Measurements from ENCODE around the gene UNC45A. TPM values are rescaled to one million over a fixed set of nuclear protein-coding genes. Genes with fewer than 3 reads are reported as not detected.
"Not testable (repeated sequence)": the region's sequence is repeated elsewhere in the genome, so short reads cannot be mapped to it uniquely, and the experiment has no call there.

UNC45A gene
- total RNA-seq, 1 donor from 2014 or later, result 65.1 TPM

DNA sequence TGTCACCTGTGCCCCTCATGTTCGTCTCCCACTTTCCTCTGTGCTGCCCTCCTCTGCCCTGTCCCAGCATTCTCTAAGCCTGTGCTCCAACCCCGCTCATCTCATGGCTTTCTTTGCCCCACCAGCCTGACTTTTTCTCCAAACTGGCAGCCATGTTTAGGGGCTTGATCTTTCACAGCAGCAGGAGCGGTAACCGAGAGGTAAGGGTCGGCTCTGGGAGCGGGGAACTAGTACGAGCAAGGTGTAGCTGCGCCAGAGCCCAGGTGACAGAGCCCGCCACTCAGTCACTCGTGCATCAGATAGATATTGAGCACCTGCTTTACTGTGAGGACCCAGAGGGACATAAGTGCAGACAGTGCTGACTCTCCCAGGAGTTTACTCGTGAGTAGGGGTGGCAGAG lies 18.6 kb upstream of the UNC45A start:
- Mint-ChIP-seq H3K4me1 (ENCODE audit: low read depth, unreplicated experiment) (peaks cover 27% of the 10 kb centered on the region), H3K27me3 (ENCODE audit: unreplicated experiment) (peaks cover 9% of the 10 kb centered on the region), H3K36me3 (ENCODE audit: unreplicated experiment) (peaks cover 5% of the 10 kb centered on the region), H3K9me3 (ENCODE audit: unreplicated experiment) (peaks cover 16% of the 10 kb centered on the region), H3K27ac (ENCODE audit: unreplicated experiment) (peak overlapping the region; percentile 89), H3K4me3 (ENCODE audit: unreplicated experiment) (peak overlapping the region; percentile 54)
- no peak for DNase-seq
- TF ChIP-seq, protein P1, sequence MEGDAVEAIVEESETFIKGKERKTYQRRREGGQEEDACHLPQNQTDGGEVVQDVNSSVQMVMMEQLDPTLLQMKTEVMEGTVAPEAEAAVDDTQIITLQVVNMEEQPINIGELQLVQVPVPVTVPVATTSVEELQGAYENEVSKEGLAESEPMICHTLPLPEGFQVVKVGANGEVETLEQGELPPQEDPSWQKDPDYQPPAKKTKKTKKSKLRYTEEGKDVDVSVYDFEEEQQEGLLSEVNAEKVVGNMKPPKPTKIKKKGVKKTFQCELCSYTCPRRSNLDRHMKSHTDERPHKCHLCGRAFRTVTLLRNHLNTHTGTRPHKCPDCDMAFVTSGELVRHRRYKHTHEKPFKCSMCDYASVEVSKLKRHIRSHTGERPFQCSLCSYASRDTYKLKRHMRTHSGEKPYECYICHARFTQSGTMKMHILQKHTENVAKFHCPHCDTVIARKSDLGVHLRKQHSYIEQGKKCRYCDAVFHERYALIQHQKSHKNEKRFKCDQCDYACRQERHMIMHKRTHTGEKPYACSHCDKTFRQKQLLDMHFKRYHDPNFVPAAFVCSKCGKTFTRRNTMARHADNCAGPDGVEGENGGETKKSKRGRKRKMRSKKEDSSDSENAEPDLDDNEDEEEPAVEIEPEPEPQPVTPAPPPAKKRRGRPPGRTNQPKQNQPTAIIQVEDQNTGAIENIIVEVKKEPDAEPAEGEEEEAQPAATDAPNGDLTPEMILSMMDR (IDR thresholded peaks at IDR 0.05; ENCODE audit: partially characterized antibody, unreplicated experiment), result no peak

DNA sequence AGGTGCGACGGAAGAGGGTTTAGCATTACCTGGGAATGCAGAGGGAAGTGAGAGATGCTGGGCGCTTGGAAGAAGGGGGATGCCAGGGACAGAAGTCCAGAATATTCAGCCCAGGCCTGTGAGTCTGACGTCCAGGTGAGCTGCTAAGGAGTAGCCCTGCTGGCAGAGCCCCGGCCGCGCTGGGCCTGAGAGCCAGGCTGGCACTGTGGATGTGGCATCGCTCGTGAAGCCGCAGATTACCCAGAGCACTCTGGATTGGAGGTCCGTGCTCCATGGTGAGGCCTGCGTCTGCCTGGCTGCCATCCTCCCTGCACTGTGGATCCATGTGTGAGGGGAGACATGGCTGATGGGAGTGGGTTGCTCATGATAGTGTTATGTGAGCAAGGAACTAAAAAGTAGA lies 17.5 kb upstream of the UNC45A start:
- Mint-ChIP-seq H3K4me1 (ENCODE audit: low read depth, unreplicated experiment) (peaks cover 27% of the 10 kb centered on the region), H3K27ac (ENCODE audit: unreplicated experiment) (no peak overlapping the region), H3K27me3 (ENCODE audit: unreplicated experiment) (peaks cover 12% of the 10 kb centered on the region), H3K9me3 (ENCODE audit: unreplicated experiment) (peaks cover 16% of the 10 kb centered on the region), H3K36me3 (ENCODE audit: unreplicated experiment) (peaks cover 5% of the 10 kb centered on the region), H3K4me3 (ENCODE audit: unreplicated experiment) (no peak overlapping the region)
- no peak for DNase-seq
- TF ChIP-seq, protein P1 (IDR thresholded peaks at IDR 0.05; ENCODE audit: partially characterized antibody, unreplicated experiment), result no peak

DNA sequence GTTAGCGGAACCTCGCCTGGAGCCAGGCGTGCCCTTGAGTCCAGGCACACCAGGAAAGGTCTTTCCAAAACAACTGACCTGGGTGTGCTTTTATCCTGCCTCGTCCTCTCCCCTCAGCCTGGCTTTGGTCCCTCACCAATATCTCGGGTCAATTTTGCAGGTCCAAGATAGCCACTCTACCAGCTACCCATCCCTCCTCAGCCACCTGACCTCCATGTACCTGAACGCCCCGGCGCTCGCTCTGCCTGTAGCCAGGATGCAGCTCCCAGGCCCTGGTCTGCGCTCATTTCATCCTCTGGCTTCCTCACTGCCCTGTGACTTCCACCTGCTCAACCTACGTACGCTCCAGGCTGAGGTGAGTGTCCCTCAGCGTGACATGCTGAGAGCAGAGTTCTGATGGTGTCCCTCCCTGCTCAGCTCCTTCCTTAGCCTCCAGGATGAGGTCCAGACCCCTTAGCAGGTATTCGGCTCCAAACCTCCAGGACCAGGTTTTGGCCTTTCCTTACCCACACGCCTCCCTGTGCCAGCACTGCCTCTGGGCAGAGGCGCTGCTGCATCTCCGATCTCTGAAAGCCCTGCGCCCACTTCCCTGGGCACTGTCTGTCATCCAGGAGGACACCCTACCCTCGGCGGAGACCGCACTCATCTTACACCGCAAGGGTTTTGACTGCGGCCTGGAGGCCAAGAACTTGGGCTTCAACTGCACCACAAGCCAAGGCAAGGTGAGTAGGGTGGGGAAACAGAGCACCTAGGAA lies 16.9 kb upstream of the UNC45A start:
- Mint-ChIP-seq H3K9me3 (ENCODE audit: unreplicated experiment) (peaks cover 16% of the 10 kb centered on the region), H3K36me3 (ENCODE audit: unreplicated experiment) (peaks cover 5% of the 10 kb centered on the region), H3K27me3 (ENCODE audit: unreplicated experiment) (peaks cover 12% of the 10 kb centered on the region), H3K4me1 (ENCODE audit: low read depth, unreplicated experiment) (peaks cover 27% of the 10 kb centered on the region), H3K27ac (ENCODE audit: unreplicated experiment) (no peak overlapping the region), H3K4me3 (ENCODE audit: unreplicated experiment) (no peak overlapping the region)
- no peak for DNase-seq
- TF ChIP-seq, protein P1 (IDR thresholded peaks at IDR 0.05; ENCODE audit: partially characterized antibody, unreplicated experiment), result no peak

DNA sequence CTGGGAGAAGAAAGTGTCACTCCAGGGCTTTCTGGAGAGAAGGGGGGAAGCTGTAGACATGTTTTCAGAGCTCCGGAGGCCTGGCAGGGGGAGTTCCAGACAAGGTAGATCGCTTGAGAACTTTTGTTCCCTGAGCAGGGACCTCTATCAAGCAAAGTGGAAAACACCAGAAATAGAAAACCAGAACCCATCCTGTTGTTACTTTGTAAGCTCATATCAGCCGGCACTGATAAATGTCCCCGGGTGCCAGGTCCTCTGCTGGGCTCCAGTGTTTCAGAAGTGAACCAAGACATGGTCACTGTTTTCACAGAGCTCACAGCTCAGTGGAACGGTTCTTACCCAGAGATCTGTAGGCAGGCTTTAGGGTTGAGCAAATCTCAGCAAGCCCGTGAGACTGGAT lies 16.2 kb upstream of the UNC45A start:
- Mint-ChIP-seq H3K36me3 (ENCODE audit: unreplicated experiment) (peaks cover 5% of the 10 kb centered on the region), H3K27me3 (ENCODE audit: unreplicated experiment) (peaks cover 12% of the 10 kb centered on the region)
- no peak for DNase-seq

DNA sequence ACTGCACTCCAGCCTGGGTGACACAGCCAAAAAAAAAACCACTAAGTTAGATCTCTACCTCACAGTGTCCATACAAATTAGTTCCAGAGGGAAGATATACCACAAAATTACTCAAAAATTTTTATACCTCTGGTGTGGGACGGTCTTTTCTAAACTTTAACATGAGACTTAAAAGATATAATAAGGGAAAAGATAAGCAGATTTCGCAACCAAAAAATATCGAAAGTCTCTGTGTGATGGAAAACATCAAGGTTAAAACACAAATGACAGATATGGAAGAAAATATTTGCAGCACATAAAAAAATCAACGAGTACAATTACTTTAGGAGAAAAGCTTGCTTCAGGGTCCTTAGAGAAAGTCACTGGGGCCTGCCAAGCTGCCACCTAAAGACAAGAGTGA lies 13.2 kb upstream of the UNC45A start:
- Mint-ChIP-seq H3K36me3 (ENCODE audit: unreplicated experiment) (peaks cover 5% of the 10 kb centered on the region), H3K27me3 (ENCODE audit: unreplicated experiment) (peaks cover 12% of the 10 kb centered on the region), H3K4me3 (ENCODE audit: unreplicated experiment) (no peak overlapping the region), H3K9me3 (ENCODE audit: unreplicated experiment) (peaks cover 3% of the 10 kb centered on the region), H3K4me1 (ENCODE audit: low read depth, unreplicated experiment) (peaks cover 8% of the 10 kb centered on the region), H3K27ac (ENCODE audit: unreplicated experiment) (no peak overlapping the region)
- TF ChIP-seq, protein P1 (IDR thresholded peaks at IDR 0.05; ENCODE audit: partially characterized antibody, unreplicated experiment), result no peak
- no peak for DNase-seq

More for the DNA sequence above, 16.2 kb upstream of the UNC45A start:
- TF ChIP-seq, protein P1 (IDR thresholded peaks at IDR 0.05; ENCODE audit: partially characterized antibody, unreplicated experiment), result no peak
- no peak overlapping the region for H3K27ac Mint-ChIP-seq (ENCODE audit: unreplicated experiment)
- peaks cover 27% of the 10 kb centered on the region for H3K4me1 Mint-ChIP-seq (ENCODE audit: low read depth, unreplicated experiment)
- no peak overlapping the region for H3K4me3 Mint-ChIP-seq (ENCODE audit: unreplicated experiment)
- peaks cover 16% of the 10 kb centered on the region for H3K9me3 Mint-ChIP-seq (ENCODE audit: unreplicated experiment)

DNA sequence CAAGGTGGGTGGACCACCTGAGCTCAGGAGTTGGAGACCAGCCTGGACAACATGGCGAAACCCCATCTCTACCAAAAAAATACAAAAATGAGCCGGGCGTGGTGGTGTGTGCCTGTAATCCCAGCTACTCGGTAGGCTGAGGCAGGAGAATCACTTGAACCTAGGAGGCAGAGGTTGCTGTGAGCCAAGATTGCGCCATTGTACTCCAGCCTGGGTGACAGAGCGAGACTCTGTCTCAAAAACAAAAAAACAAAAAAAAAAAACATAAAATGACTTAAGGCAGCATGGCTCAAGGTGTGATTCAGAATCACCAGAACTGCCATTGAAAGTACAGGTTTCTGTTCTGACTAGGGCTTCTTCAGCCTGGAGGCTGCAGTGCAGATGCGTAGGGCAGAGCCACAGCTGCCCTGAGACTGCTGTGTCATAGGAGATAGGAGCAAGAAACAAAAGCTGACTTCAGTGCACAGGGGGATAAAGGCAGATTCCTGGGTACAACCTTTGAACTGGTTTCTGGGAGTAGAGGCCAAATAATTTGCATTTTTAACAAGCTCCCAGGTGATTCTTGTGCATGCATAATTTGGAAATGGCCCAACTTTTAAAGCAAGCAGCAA lies 12.3 kb upstream of the UNC45A start:
- DNase-seq; H3K4me1 Mint-ChIP-seq (ENCODE audit: low read depth, unreplicated experiment); H3K4me3 Mint-ChIP-seq (ENCODE audit: unreplicated experiment); H3K9me3 Mint-ChIP-seq (ENCODE audit: unreplicated experiment); H3K36me3 Mint-ChIP-seq (ENCODE audit: unreplicated experiment); H3K27ac Mint-ChIP-seq (ENCODE audit: unreplicated experiment): not testable (repeated sequence)
- H3K27me3 Mint-ChIP-seq (ENCODE audit: unreplicated experiment), result peaks cover 12% of the 10 kb centered on the region
